GM12878 (cell line): Measurements from ENCODE around the gene SELENOW. TPM values are rescaled to one million over a fixed set of nuclear protein-coding genes. Genes with fewer than 3 reads are reported as not detected.

Experiments
- ATAC-seq: fragments of 200-7000 bp; cut with Tn5 transposase; 3 replicates; pipeline ENCODE4 v1.9.1; 2020; ENCODE audit warnings: mild to moderate bottlenecking, moderate library complexity
- BruUV-seq: library from RNA; stranded (reverse); fragments of 400-500 nt; replicated peaks from 2 replicates; lab custom pipeline; 2021; lab: Mats Ljungman, UMichigan
- CTCF ChIA-PET: fragments of 300-600 bp; sonication (Branson Sonifier 250); formaldehyde crosslinking; extraction: SDS; loops from one replicate; lab custom pipeline; 2021; ENCODE audit warnings: inconsistent platforms; lab: Yijun Ruan, JAX
- POLR2A ChIA-PET: fragments of 350-600 bp; formaldehyde crosslinking; extraction: SDS; loops from one replicate; lab custom pipeline; 2021; ENCODE audit warnings: inconsistent platforms; lab: Charles Lee
- RAD21 ChIA-PET: fragments of 300-600 bp; sonication (Branson Sonifier 250); formaldehyde crosslinking; loops from one replicate; lab custom pipeline; 2023; ENCODE audit warnings: antibody characterized with exemption; ENCODE audit not compliant: unreplicated experiment; lab: Charles Lee
- SMC1A ChIA-PET: fragments of 300-600 bp; sonication (Branson Sonifier 250); formaldehyde crosslinking; loops from one replicate; lab custom pipeline; 2023; ENCODE audit not compliant: unreplicated experiment, uncharacterized antibody; lab: Charles Lee
- DNase-seq: peaks from one replicate; pipeline ENCODE4 v3.0.0-alpha.2; 2011; ENCODE audit warnings: low read depth, low spot score
- FAIRE-seq: peaks from 3 replicates; lab custom pipeline; 2011; peaks lifted over from hg19 to GRCh38; lab: Jason Lieb, UNC
- H2AFZ ChIP-seq: 2 replicates; pipeline ENCODE4 v1.6.0; 2011; ENCODE audit warnings: low read depth, low read length, control low read depth; ENCODE audit not compliant: control insufficient read depth
- H3K27ac ChIP-seq: 2 replicates; pipeline ENCODE4 v1.5.1; 2011; ENCODE audit warnings: control low read depth; ENCODE audit not compliant: control insufficient read depth, insufficient read depth
- H3K27me3 ChIP-seq, 2 experiments: replicated peaks in 1 of 2; 2 replicates each; pipeline versions ENCODE4 v1.6.0 to v1.6.1; 2011; ENCODE audit warnings: low read length in 1 of 2; ENCODE audit not compliant: control insufficient read depth in 2 of 2, insufficient read depth in 2 of 2
- H3K36me3 ChIP-seq, 2 experiments: 2 replicates each; pipeline ENCODE4 v1.5.1; 2011; ENCODE audit warnings: low read length in 1 of 2; ENCODE audit not compliant: control insufficient read depth in 2 of 2, insufficient read depth in 2 of 2
- H3K4me1 ChIP-seq: 2 replicates; pipeline ENCODE4 v1.6.1; 2011; ENCODE audit warnings: mild to moderate bottlenecking, low read length, moderate library complexity, mixed read lengths; ENCODE audit not compliant: control insufficient read depth, insufficient read depth
- H3K4me2 ChIP-seq: 2 replicates; pipeline ENCODE4 v1.6.0; 2011; ENCODE audit warnings: control low read depth; ENCODE audit not compliant: control insufficient read depth, insufficient read depth
- H3K4me3 ChIP-seq: fragments of 200-600 bp; sonication (generic); 2 replicates; pipeline ENCODE4 v1.5.1; 2016
- H3K79me2 ChIP-seq: 2 replicates; pipeline ENCODE4 v1.6.0; 2011; ENCODE audit warnings: low read length; ENCODE audit not compliant: control insufficient read depth, insufficient read depth
- H3K9ac ChIP-seq: 2 replicates; pipeline ENCODE4 v1.8.0; 2011; ENCODE audit warnings: low read length, control low read depth, mixed read lengths; ENCODE audit not compliant: control insufficient read depth, insufficient read depth
- H3K9me3 ChIP-seq: replicated peaks from 3 replicates; pipeline ENCODE4 v1.5.1; 2011; ENCODE audit warnings: mild to moderate bottlenecking, low read length; ENCODE audit not compliant: control insufficient read depth, insufficient read depth
- H4K20me1 ChIP-seq: 2 replicates; pipeline ENCODE4 v1.6.0; 2011; ENCODE audit not compliant: control insufficient read depth, insufficient read depth
- ATF7 ChIP-seq: fragments of 450-650 bp; IDR thresholded peaks from 2 replicates; pipeline ENCODE4 v1.6.1; 2016; ENCODE audit warnings: low read depth, mild to moderate bottlenecking
- E2F8 ChIP-seq: fragments of 450-650 bp; IDR thresholded peaks from 2 replicates; pipeline ENCODE4 v1.6.1; 2018; ENCODE audit warnings: mild to moderate bottlenecking, low read depth, moderate library complexity; ENCODE audit not compliant: partially characterized antibody
- EZH2 ChIP-seq: IDR thresholded peaks from 2 replicates; pipeline ENCODE4 v1.6.1; 2012; ENCODE audit warnings: low read depth, mild to moderate bottlenecking, control low read depth, inconsistent platforms, low read length, borderline replicate concordance; ENCODE audit not compliant: control insufficient read depth
- GATAD2B ChIP-seq: fragments of 450-650 bp; conservative IDR thresholded peaks from 2 replicates; pipeline ENCODE4 v1.6.1; 2017; ENCODE audit warnings: low read depth, mild to moderate bottlenecking, moderate library complexity
- KAT2A ChIP-seq: conservative IDR thresholded peaks from 2 replicates; pipeline ENCODE4 v1.6.1; 2011; ENCODE audit warnings: low read depth, low read length; ENCODE audit not compliant: control insufficient read depth
- LARP7 ChIP-seq: fragments of 450-650 bp; IDR thresholded peaks from 2 replicates; pipeline ENCODE4 v1.6.1; 2017; ENCODE audit warnings: mild to moderate bottlenecking
- PRDM15 ChIP-seq: fragments of 450-650 bp; formaldehyde crosslinking; IDR thresholded peaks from 2 replicates; pipeline ENCODE4 v1.4.0; 2020; ENCODE audit warnings: mild to moderate bottlenecking, moderate library complexity
- RB1 ChIP-seq: fragments of 450-650 bp; formaldehyde crosslinking; IDR thresholded peaks from 2 replicates; pipeline ENCODE4 v1.6.1; 2017; ENCODE audit warnings: mild to moderate bottlenecking, borderline replicate concordance
- RFX5 ChIP-seq: IDR thresholded peaks from 2 replicates; pipeline ENCODE4 v1.6.1; 2011; ENCODE audit warnings: low read depth, low read length, improper control_type of control experiment
- TBL1XR1 ChIP-seq: IDR thresholded peaks from 2 replicates; pipeline ENCODE4 v1.6.1; 2012; ENCODE audit warnings: low read depth, low read length, improper control_type of control experiment
- ZNF24 ChIP-seq: fragments of 450-650 bp; IDR thresholded peaks from 2 replicates; pipeline ENCODE4 v1.6.1; 2017; ENCODE audit warnings: antibody characterized with exemption, mild to moderate bottlenecking
- WGBS: methylation state at CpG from one replicate; pipeline ENCODE4 v1.1.6; 2016; ENCODE audit warnings: low lambda C conversion rate; ENCODE audit not compliant: insufficient replicate concordance, insufficient coverage; ENCODE audit errors: missing lambda C conversion rate; 5-methylcytosine and 5-hydroxymethylcytosine counted together
- in situ Hi-C: fragments of 300-500 bp; cut with MboI; formaldehyde crosslinking; loops from 9 replicates; pipeline ENCODE4 v1.14.3; 2018; ENCODE audit warnings: mixed read lengths
- intact Hi-C: fragments of 100-400 bp; cut with micrococcal nuclease; formaldehyde crosslinking; loops from one replicate; pipeline ENCODE4 v1.14.2; 2022; ENCODE audit not compliant: unreplicated experiment
- polyA plus RNA-seq, 11 experiments: library from polyadenylated mRNA; depleted of rRNA in 4 of 11; unstranded in 6 of 11; stranded (reverse) in 5 of 11; fragments of >200 nt; fragmentation: Nextera tagmentation in 4 of 11; fragmentation: Illumina TruSeq in 1 of 11; extraction: Ambion mirVana in 4 of 11; extraction: Trizol in 1 of 11; gene quantifications; 1 replicate in 1 of 11; 2 replicates in 10 of 11; pipeline versions ENCODE4 v1.2.1 to v1.2.3, GENCODE V29; 2011 to 2016; ENCODE audit warnings: inconsistent platforms in 2 of 11, missing spikeins in 2 of 11, low read depth in 1 of 11
- total RNA-seq, 4 experiments: library from RNA; depleted of rRNA in 3 of 4; stranded (reverse); fragments of >200 nt in 3 of 4; fragmentation: Illumina TruSeq in 1 of 4; extraction: Trizol in 1 of 4; gene quantifications; 2 replicates each; pipeline versions ENCODE4 v1.2.1 to v1.2.3, GENCODE V29; 2013 to 2021
- TF ChIP-seq, protein P1 (sequence below): fragments of 450-650 bp; IDR thresholded peaks from 2 replicates; pipeline ENCODE4 v1.6.1; 2017; ENCODE audit warnings: antibody characterized with exemption, mild to moderate bottlenecking, moderate library complexity
- TF ChIP-seq, protein P2 (sequence below): fragments of 450-650 bp; IDR thresholded peaks from 2 replicates; pipeline ENCODE4 v1.6.1; 2018; ENCODE audit warnings: borderline replicate concordance, mild to moderate bottlenecking; ENCODE audit not compliant: partially characterized antibody

The SELENOW gene
- total and polyA plus RNA-seq, 10 of the 15 experiments (the other 5 are each of a cell fraction or from before 2014, with no cell fraction given), result 53.3 to 186 (median 101) TPM

DNA sequence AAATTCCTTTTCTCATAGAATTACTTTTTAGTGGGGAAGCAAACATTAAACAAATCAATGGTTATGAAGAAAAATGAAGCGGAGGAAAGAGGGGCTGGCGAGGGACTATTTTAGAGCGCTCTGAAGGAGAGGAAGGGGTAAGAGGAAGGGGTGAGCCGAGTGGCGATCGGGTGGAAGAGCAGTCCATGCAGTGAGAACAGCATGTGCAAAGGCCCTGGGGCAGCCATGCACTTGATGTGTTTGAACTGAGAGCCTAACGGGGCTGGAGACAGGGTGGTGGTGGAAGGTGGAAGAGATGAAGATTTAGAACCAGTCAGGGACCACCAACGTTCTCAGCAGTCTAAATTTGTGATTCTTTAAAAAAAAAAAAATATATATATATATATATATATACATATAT lies 47.6 kb upstream of the SELENOW start:
- SMC1A ChIA-PET, result no interaction called here
- FAIRE-seq (no peak), DNase-seq (no peak), ATAC-seq (no peak)
- no TSS peak for BruUV-seq
- RAD21 ChIA-PET, result no interaction called here
- Histone ChIP-seq H3K4me1 (no peaks in the 10 kb centered on the region), H3K36me3 (no peaks in the 10 kb centered on the region), H3K27me3 (0 out of 4 replicates have a peak, but pooled peaks cover 0 to 2% of the 10 kb centered on the region in 2 experiments), H3K9ac (no peak overlapping the region), H3K27ac (no peak overlapping the region), H2AFZ (no peak overlapping the region), H3K79me2 (no peaks in the 10 kb centered on the region), H3K4me2 (no peak overlapping the region), H3K9me3 (no peaks in the 10 kb centered on the region; the same call in 2 of the 3 replicates), H4K20me1 (no peaks in the 10 kb centered on the region), H3K4me3 (no peak overlapping the region)
- in situ Hi-C loops (no loop called here), intact Hi-C loops (no loop called here)
- POLR2A ChIA-PET, result no interaction called here
- CTCF ChIA-PET, result no interaction called here
- WGBS, result 60% methylated on average over 8 of the region's 8 CpGs
- TF ChIP-seq TBL1XR1, result no peak
- TF ChIP-seq E2F8, result no peak
- TF ChIP-seq, protein P1, sequence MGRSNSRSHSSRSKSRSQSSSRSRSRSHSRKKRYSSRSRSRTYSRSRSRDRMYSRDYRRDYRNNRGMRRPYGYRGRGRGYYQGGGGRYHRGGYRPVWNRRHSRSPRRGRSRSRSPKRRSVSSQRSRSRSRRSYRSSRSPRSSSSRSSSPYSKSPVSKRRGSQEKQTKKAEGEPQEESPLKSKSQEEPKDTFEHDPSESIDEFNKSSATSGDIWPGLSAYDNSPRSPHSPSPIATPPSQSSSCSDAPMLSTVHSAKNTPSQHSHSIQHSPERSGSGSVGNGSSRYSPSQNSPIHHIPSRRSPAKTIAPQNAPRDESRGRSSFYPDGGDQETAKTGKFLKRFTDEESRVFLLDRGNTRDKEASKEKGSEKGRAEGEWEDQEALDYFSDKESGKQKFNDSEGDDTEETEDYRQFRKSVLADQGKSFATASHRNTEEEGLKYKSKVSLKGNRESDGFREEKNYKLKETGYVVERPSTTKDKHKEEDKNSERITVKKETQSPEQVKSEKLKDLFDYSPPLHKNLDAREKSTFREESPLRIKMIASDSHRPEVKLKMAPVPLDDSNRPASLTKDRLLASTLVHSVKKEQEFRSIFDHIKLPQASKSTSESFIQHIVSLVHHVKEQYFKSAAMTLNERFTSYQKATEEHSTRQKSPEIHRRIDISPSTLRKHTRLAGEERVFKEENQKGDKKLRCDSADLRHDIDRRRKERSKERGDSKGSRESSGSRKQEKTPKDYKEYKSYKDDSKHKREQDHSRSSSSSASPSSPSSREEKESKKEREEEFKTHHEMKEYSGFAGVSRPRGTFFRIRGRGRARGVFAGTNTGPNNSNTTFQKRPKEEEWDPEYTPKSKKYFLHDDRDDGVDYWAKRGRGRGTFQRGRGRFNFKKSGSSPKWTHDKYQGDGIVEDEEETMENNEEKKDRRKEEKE, result no peak
- no peak for TF ChIP-seq KAT2A
- TF ChIP-seq, protein P2, sequence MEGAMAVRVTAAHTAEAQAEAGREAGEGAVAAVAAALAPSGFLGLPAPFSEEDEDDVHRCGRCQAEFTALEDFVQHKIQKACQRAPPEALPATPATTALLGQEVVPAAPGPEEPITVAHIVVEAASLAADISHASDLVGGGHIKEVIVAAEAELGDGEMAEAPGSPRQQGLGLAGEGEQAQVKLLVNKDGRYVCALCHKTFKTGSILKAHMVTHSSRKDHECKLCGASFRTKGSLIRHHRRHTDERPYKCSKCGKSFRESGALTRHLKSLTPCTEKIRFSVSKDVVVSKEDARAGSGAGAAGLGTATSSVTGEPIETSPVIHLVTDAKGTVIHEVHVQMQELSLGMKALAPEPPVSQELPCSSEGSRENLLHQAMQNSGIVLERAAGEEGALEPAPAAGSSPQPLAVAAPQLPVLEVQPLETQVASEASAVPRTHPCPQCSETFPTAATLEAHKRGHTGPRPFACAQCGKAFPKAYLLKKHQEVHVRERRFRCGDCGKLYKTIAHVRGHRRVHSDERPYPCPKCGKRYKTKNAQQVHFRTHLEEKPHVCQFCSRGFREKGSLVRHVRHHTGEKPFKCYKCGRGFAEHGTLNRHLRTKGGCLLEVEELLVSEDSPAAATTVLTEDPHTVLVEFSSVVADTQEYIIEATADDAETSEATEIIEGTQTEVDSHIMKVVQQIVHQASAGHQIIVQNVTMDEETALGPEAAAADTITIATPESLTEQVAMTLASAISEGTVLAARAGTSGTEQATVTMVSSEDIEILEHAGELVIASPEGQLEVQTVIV, result no peak
- no peak for TF ChIP-seq GATAD2B
- TF ChIP-seq RFX5, result no peak
- TF ChIP-seq RB1, result no peak
- TF ChIP-seq LARP7, result no peak
- no peak for TF ChIP-seq ATF7
- no peak for TF ChIP-seq ZNF24
- no peak for TF ChIP-seq PRDM15 (CRISPR knock-in tag)
- no peak for TF ChIP-seq EZH2
